ENCODE data around the gene MBTPS1.

The MBTPS1 gene

DNA sequence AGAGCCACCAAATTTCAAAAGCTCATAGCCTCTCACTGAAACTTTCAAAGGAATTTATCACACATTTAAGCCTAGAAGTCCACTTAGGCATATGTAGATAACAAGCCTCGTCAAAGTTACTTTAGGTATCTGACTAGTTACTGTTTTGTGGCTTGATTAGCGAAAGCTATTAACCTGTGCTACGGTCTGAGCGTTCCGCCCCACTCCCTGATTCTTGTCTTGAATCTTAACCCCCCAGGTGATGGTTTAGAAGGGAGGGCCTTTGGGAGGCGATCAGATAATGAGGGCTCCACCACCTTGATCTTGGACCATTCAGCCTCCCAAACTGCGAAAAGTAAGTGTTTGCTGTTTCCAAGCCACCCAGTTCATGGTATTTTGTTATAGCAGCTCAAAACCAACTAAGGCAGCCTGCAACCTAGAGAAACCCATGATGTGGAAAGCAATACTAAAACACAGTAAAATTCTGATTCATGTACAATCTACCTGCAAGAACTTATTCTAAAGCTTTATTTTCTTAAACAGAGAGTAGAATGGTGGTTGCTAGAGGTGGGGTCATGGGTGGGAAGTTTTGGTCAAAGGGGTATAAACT lies 21.1 kb upstream of the MBTPS1 start:
- Histone ChIP-seq H3K4me1 (ENCODE audit: control insufficient read depth in 2 of 2, insufficient read depth in 2 of 2, low read length in 2 of 2) (no peaks in the 10 kb centered on the region), H3K9me3 (ENCODE audit: control insufficient read depth in 2 of 2, low read length in 2 of 2) (no peaks in the 10 kb centered on the region), H3K27ac (ENCODE audit: low read depth in 2 of 2, low read length in 2 of 2) (no peak overlapping the region), H3K36me3 (ENCODE audit: control insufficient read depth in 2 of 2, insufficient read depth in 2 of 2, low read length in 2 of 2) (no peaks in the 10 kb centered on the region), H3K9ac (ENCODE audit: low read depth in 1 of 2, low read length in 2 of 2) (no peak overlapping the region), H3K4me3 (ENCODE audit: low read length in 2 of 2) (no peak overlapping the region), H3K27me3 (ENCODE audit: control insufficient read depth in 2 of 2, insufficient read depth in 2 of 2, low read length in 2 of 2) (no peaks in the 10 kb centered on the region)

DNA sequence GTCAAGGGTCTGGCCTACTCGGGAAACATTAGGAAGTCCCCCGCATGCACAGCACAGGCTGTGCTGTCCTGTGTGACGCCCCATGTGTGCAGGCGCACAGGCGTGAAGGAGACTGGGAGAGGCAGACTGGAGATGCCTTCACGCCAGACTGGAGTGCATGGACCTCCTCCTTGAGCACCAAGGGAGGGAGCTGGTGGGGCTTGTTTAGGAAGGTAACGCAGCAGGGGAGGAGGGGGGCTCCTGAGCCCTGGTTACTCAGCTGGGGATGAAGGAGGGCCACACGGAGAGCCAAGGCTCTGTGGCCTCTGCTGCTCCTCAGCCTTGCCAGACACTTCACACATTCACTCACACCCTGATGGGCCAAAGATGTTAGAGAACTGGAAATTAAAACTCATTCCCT lies 20.5 kb upstream of the MBTPS1 start:
- Histone ChIP-seq H3K4me3 (ENCODE audit: low read length in 2 of 2) (no peak overlapping the region), H3K4me1 (ENCODE audit: control insufficient read depth in 2 of 2, insufficient read depth in 2 of 2, low read length in 2 of 2) (no peaks in the 10 kb centered on the region), H3K9ac (ENCODE audit: low read depth in 1 of 2, low read length in 2 of 2) (no peak overlapping the region), H3K27me3 (ENCODE audit: control insufficient read depth in 2 of 2, insufficient read depth in 2 of 2, low read length in 2 of 2) (no peaks in the 10 kb centered on the region), H3K27ac (ENCODE audit: low read depth in 2 of 2, low read length in 2 of 2) (no peak overlapping the region), H3K9me3 (ENCODE audit: control insufficient read depth in 2 of 2, low read length in 2 of 2) (no peaks in the 10 kb centered on the region), H3K36me3 (ENCODE audit: control insufficient read depth in 2 of 2, insufficient read depth in 2 of 2, low read length in 2 of 2) (no peaks in the 10 kb centered on the region)

DNA sequence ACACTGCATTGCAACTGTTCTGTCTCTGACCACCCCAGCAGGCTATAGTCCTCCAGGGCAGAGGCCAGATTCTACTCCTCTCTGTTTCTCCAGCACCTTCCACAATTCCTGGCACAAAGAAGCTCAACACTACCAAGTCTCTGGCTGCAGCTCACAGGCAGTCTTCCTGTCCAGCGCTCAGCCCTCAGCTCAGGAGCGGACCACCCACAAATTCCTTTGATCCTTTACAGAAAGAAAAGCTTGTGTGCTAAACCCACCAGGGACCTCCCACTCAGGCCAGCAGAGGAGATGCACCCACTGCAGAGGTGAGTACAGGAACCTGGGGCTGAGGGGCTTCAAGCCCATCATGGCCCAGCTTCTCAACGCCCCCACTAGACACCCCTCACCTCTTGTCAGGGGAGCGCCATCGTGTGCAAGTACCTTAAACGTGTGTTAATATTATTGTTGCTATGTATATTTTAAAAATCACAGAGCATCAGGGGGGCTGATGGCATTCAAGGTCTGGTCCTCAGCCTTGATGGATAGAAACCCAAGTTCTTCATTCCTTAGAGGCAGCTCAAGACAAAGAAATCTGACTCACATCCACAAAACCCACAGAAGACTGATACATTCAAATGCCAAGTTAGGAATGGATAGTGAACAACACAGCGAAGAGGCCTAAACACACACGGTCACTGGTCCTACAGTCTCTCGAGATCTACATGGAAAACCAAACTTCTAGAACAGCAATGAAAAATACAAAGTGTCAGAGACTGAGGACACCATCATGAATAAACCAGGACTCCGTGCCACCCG lies 19.8 kb upstream of the MBTPS1 start:
- Histone ChIP-seq H3K4me1 (ENCODE audit: control insufficient read depth in 2 of 2, insufficient read depth in 2 of 2, low read length in 2 of 2) (no peaks in the 10 kb centered on the region), H3K36me3 (ENCODE audit: control insufficient read depth in 2 of 2, insufficient read depth in 2 of 2, low read length in 2 of 2) (no peaks in the 10 kb centered on the region), H3K9me3 (ENCODE audit: control insufficient read depth in 2 of 2, low read length in 2 of 2) (no peaks in the 10 kb centered on the region), H3K27ac (ENCODE audit: low read depth in 2 of 2, low read length in 2 of 2) (no peak overlapping the region), H3K9ac (ENCODE audit: low read depth in 1 of 2, low read length in 2 of 2) (no peak overlapping the region), H3K27me3 (ENCODE audit: control insufficient read depth in 2 of 2, insufficient read depth in 2 of 2, low read length in 2 of 2) (no peaks in the 10 kb centered on the region), H3K4me3 (ENCODE audit: low read length in 2 of 2) (no peak overlapping the region)

DNA sequence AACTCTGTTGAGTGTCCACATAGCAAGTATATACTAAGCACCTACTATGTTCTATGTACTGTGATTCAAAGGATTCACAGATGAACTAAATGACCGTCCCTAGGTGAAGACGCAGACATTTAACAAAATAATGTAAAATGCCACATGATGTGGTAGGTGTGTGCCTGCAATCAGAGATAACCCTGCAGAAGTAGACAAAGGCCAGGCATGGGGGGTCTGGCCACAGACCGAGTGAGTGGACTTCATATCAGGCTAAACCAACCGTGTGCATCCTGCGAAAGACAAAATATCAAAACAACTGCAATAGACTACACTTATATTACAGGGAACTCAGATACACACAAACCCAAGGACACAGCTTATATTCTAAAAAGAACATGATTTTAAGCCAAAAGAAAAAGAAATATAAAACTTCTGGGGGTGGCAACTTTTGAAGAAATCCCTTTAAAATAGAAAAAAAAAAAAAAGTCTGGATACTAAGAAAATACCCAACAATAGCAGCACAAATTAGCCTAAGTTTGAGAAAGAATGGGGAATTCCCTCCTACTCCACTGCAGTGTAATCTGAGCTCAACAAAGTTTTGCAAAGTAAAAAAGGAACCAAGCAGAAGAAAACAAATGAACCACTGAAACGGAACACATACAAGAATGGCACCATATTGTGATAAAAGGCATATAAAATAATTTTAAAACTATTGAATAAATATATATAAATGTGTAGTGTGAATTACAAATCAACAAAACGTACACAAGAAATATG lies 16.0 kb upstream of the MBTPS1 start:
- no peak overlapping the region for H3K4me3 ChIP-seq (ENCODE audit: low read length in 2 of 2)
- H3K27me3 ChIP-seq (ENCODE audit: control insufficient read depth in 2 of 2, insufficient read depth in 2 of 2, low read length in 2 of 2) = no peaks in the 10 kb centered on the region
- peaks cover 3 to 12% of the 10 kb centered on the region in 2 donors for H3K36me3 ChIP-seq (ENCODE audit: control insufficient read depth in 2 of 2, insufficient read depth in 2 of 2, low read length in 2 of 2)
- no peaks in the 10 kb centered on the region for H3K9me3 ChIP-seq (ENCODE audit: control insufficient read depth in 2 of 2, low read length in 2 of 2)
- H3K27ac ChIP-seq (ENCODE audit: low read depth in 2 of 2, low read length in 2 of 2) = no peak overlapping the region
- no peaks in the 10 kb centered on the region for H3K4me1 ChIP-seq (ENCODE audit: control insufficient read depth in 2 of 2, insufficient read depth in 2 of 2, low read length in 2 of 2)
- no peak overlapping the region for H3K9ac ChIP-seq (ENCODE audit: low read depth in 1 of 2, low read length in 2 of 2)

DNA sequence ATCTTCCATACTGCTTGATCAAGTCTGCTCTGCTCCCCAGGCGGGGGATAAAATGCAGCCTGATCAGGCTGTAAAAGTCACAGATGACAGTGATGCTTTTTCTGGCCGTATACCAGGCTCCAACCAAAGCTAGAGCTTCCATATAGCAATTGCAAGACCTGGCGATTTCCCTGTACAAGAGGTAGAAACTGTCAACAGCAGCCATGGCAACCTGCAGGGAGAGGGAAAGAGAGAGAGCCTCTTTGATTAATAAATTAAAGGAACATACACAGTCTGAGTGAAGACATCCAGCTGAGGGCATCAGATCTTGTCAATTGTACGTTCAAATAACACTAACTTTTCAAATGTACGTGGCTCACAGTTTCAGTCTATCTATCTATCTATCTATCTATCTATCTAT lies 14.4 kb upstream of the MBTPS1 start:
- no peak overlapping the region for H3K27ac ChIP-seq (ENCODE audit: low read depth in 2 of 2, low read length in 2 of 2)
- H3K9ac ChIP-seq (ENCODE audit: low read depth in 1 of 2, low read length in 2 of 2) = no peak overlapping the region

DNA sequence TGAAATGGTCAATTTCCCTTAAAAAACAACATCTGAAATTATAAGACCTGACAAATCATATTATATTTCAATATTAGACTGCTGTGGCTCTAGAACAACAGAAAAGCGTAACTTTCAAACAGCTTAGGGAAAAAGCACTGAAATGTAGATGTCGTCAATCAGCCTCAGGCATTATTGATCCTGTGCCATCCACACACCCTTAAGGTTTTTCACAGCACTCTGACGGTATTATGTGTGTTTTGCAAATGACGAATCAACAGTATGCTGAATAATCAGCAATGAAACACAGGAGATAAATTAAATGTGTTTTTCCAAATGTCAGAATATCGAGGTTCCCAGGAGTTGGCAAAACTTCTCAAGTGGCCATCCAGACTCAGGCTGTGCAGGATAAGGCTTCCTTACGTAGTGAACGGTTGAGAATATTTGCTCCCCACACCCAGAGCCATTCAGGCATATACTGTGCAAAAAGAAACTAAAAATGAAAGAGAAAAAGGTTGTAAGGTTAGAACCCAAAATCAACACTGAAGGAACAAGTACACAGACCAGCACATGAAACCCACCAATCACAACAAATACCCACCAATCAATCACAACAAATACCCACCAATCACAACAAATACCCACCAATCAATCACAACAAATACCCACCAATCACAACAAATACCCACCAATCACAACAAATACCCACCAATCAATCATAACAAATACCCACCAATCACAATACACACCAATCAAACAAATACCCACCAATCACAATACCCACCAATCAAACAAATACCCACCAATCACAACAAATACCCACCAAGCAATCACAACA lies 7.7 kb upstream of the MBTPS1 start:
- Histone ChIP-seq H3K36me3 (ENCODE audit: control insufficient read depth in 2 of 2, insufficient read depth in 2 of 2, low read length in 2 of 2) (peaks cover 6 to 13% of the 10 kb centered on the region in 2 donors), H3K4me3 (ENCODE audit: low read length in 2 of 2) (no peak overlapping the region), H3K27me3 (ENCODE audit: control insufficient read depth in 2 of 2, insufficient read depth in 2 of 2, low read length in 2 of 2) (no peaks in the 10 kb centered on the region), H3K27ac (ENCODE audit: low read depth in 2 of 2, low read length in 2 of 2) (no peak overlapping the region), H3K9ac (ENCODE audit: low read depth in 1 of 2, low read length in 2 of 2) (no peak overlapping the region), H3K4me1 (ENCODE audit: control insufficient read depth in 2 of 2, insufficient read depth in 2 of 2, low read length in 2 of 2) (no peaks in the 10 kb centered on the region), H3K9me3 (ENCODE audit: control insufficient read depth in 2 of 2, low read length in 2 of 2) (no peaks in the 10 kb centered on the region)

More for the DNA sequence above, 14.4 kb upstream of the MBTPS1 start:
- Histone ChIP-seq H3K9me3 (ENCODE audit: control insufficient read depth in 2 of 2, low read length in 2 of 2) (no peaks in the 10 kb centered on the region), H3K36me3 (ENCODE audit: control insufficient read depth in 2 of 2, insufficient read depth in 2 of 2, low read length in 2 of 2) (peaks cover 6 to 12% of the 10 kb centered on the region in 2 donors), H3K4me1 (ENCODE audit: control insufficient read depth in 2 of 2, insufficient read depth in 2 of 2, low read length in 2 of 2) (no peaks in the 10 kb centered on the region), H3K4me3 (ENCODE audit: low read length in 2 of 2) (no peak overlapping the region), H3K27me3 (ENCODE audit: control insufficient read depth in 2 of 2, insufficient read depth in 2 of 2, low read length in 2 of 2) (no peaks in the 10 kb centered on the region)

DNA sequence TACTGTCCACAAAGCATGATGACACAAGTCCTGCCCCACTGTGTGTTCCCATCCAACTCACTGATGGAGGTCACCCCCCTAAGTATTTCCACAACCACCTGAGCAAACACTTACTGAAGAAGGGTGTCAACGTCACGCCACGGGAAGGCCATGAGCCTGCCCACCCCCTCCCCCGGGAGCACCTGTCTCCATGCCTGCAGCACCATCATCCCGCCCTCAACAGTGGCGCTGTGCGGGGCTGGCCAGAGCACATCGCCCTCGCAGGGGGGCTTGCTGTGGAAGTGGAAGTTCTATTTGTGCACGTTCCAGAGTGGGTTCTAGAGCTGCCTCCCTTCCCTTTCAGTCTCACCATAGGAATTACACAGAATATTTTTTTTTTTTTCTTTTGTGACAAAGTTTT lies 4.3 kb upstream of the MBTPS1 start:
- Histone ChIP-seq H3K9ac (ENCODE audit: low read depth in 1 of 2, low read length in 2 of 2) (no peak overlapping the region), H3K36me3 (ENCODE audit: control insufficient read depth in 2 of 2, insufficient read depth in 2 of 2, low read length in 2 of 2) (peaks cover 4 to 9% of the 10 kb centered on the region in 2 donors), H3K27me3 (ENCODE audit: control insufficient read depth in 2 of 2, insufficient read depth in 2 of 2, low read length in 2 of 2) (no peaks in the 10 kb centered on the region), H3K4me1 (ENCODE audit: control insufficient read depth in 2 of 2, insufficient read depth in 2 of 2, low read length in 2 of 2) (peaks cover 7% of the 10 kb centered on the region in 2 donors), H3K9me3 (ENCODE audit: control insufficient read depth in 2 of 2, low read length in 2 of 2) (no peaks in the 10 kb centered on the region), H3K4me3 (ENCODE audit: low read length in 2 of 2) (no peak overlapping the region), H3K27ac (ENCODE audit: low read depth in 2 of 2, low read length in 2 of 2) (no peak overlapping the region)

DNA sequence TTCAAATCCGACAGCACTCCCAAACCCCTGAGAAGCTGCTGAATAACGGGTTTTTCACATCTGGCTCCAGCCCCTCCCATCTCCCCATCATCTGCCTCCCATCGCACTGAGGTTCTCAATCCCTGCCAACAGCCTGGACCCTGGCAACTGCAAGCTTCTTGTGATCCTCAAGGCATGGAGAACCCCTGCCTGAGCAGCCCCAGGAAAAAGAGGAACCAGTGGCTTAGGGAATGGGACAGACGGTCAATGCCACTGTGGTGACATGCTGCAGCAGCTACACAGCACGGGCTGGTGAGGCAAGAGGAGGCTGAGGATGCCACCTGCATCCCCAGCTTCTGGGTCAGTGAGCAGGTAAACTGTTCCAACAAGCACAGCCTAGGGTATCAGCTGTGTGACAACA lies 3.3 kb upstream of the MBTPS1 start:
- Histone ChIP-seq H3K9me3 (ENCODE audit: control insufficient read depth in 2 of 2, low read length in 2 of 2) (no peaks in the 10 kb centered on the region), H3K4me1 (ENCODE audit: control insufficient read depth in 2 of 2, insufficient read depth in 2 of 2, low read length in 2 of 2) (peaks cover 13% of the 10 kb centered on the region in 2 donors), H3K27ac (ENCODE audit: low read depth in 2 of 2, low read length in 2 of 2) (no peak overlapping the region), H3K36me3 (ENCODE audit: control insufficient read depth in 2 of 2, insufficient read depth in 2 of 2, low read length in 2 of 2) (peaks cover 4 to 9% of the 10 kb centered on the region in 2 donors), H3K9ac (ENCODE audit: low read depth in 1 of 2, low read length in 2 of 2) (no peak overlapping the region), H3K4me3 (ENCODE audit: low read length in 2 of 2) (no peak overlapping the region), H3K27me3 (ENCODE audit: control insufficient read depth in 2 of 2, insufficient read depth in 2 of 2, low read length in 2 of 2) (no peaks in the 10 kb centered on the region)

DNA sequence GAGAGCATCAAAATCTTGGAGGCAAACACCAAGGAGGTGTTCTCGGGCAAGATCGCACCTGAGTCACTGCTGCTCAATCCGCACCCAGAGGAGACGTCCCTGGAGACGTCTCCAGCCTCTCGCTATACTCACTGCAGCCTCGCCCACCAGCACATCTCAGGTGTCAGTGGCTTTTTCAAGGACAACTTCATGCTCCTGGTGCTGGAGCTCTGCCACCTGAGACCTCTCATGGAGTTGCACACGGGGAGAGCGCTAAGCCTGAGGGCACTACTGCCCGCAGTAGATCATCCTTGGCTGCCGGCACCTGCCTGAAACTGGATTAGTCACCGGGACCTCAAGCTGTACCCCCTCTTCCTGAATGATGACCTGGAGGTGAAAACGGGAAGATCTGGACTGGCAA lies 2.6 kb upstream of the MBTPS1 start:
- no peak overlapping the region for H3K9ac ChIP-seq (ENCODE audit: low read depth in 1 of 2, low read length in 2 of 2)
- no peak overlapping the region for H3K4me3 ChIP-seq (ENCODE audit: low read length in 2 of 2)
- peaks cover 2 to 9% of the 10 kb centered on the region in 2 donors for H3K36me3 ChIP-seq (ENCODE audit: control insufficient read depth in 2 of 2, insufficient read depth in 2 of 2, low read length in 2 of 2)
- H3K27me3 ChIP-seq (ENCODE audit: control insufficient read depth in 2 of 2, insufficient read depth in 2 of 2, low read length in 2 of 2) = no peaks in the 10 kb centered on the region
- H3K27ac ChIP-seq (ENCODE audit: low read depth in 2 of 2, low read length in 2 of 2) = no peak overlapping the region
- no peaks in the 10 kb centered on the region for H3K9me3 ChIP-seq (ENCODE audit: control insufficient read depth in 2 of 2, low read length in 2 of 2)
- peaks cover 13 to 16% of the 10 kb centered on the region in 2 donors for H3K4me1 ChIP-seq (ENCODE audit: control insufficient read depth in 2 of 2, insufficient read depth in 2 of 2, low read length in 2 of 2)

Data from mucosa of rectum (tissue), 2 donors.